Epithelial cell of prostate (primary cell): ENCODE results near the gene ORC5.
"Not testable (repeated sequence)": the region's sequence is repeated elsewhere in the genome, so short reads cannot be mapped to it uniquely, and the experiment has no call there.

Experiments used
- DNase-seq: peaks from one replicate; pipeline ENCODE4 v3.0.0-alpha.2; 2011; ENCODE audit warnings: low read depth, low spot score
- H3K27ac ChIP-seq: fragments of 450-650 bp; 2 replicates; pipeline ENCODE4 v1.5.1; 2017; ENCODE audit warnings: mild to moderate bottlenecking

The ORC5 gene

GRCh38 chr7:104196161-104196560, 11.7 kb downstream of the ORC5 start:
- no peak for DNase-seq
- no peak overlapping the region for H3K27ac ChIP-seq

- no peak for DNase-seq
- H3K27ac ChIP-seq: no peak overlapping the region
These were observed 15.4 kb downstream of the ORC5 start for GRCh38 chr7:104192434-104192833.

GRCh38 chr7:104185346-104185745, 22.5 kb downstream of the ORC5 start:
- no peak overlapping the region for H3K27ac ChIP-seq
- DNase-seq: no peak

GRCh38 chr7:104179178-104179577, 28.6 kb downstream of the ORC5 start:
- DNase-seq: no peak
- no peak overlapping the region for H3K27ac ChIP-seq

GRCh38 chr7:104177565-104178083, 30.2 kb downstream of the ORC5 start:
- not testable (repeated sequence) for DNase-seq, H3K27ac ChIP-seq

- no peak for DNase-seq
- no peak overlapping the region for H3K27ac ChIP-seq
These were observed 31.5 kb downstream of the ORC5 start for GRCh38 chr7:104176332-104176731.

- H3K27ac ChIP-seq: no peak overlapping the region
These were observed 32.3 kb downstream of the ORC5 start for GRCh38 chr7:104175361-104175984.

GRCh38 chr7:104174798-104175197, 33.0 kb downstream of the ORC5 start:
- no peak for DNase-seq
- H3K27ac ChIP-seq: no peak overlapping the region

More at GRCh38 chr7:104175361-104175984, 32.3 kb downstream of the ORC5 start:
- no peak for DNase-seq

- DNase-seq: no peak
- H3K27ac ChIP-seq: no peak overlapping the region
These were observed 45.7 kb downstream of the ORC5 start for GRCh38 chr7:104162081-104162480.

GRCh38 chr7:104161244-104161643, 46.6 kb downstream of the ORC5 start:
- H3K27ac ChIP-seq: no peak overlapping the region
- no peak for DNase-seq

GRCh38 chr7:104160375-104160774, 47.4 kb downstream of the ORC5 start:
- DNase-seq: no peak
- H3K27ac ChIP-seq: no peak overlapping the region

- DNase-seq: no peak
- no peak overlapping the region for H3K27ac ChIP-seq
These were observed 51.0 kb downstream of the ORC5 start for GRCh38 chr7:104156842-104157277.

GRCh38 chr7:104153287-104153686, 54.5 kb downstream of the ORC5 start:
- DNase-seq: no peak
- no peak overlapping the region for H3K27ac ChIP-seq

GRCh38 chr7:104152468-104152867, 55.3 kb downstream of the ORC5 start:
- DNase-seq: no peak
- no peak overlapping the region for H3K27ac ChIP-seq

GRCh38 chr7:104150470-104150869, 57.3 kb downstream of the ORC5 start:
- H3K27ac ChIP-seq: no peak overlapping the region
- no peak for DNase-seq

GRCh38 chr7:104149822-104150221, 58.0 kb downstream of the ORC5 start:
- H3K27ac ChIP-seq: no peak overlapping the region
- no peak for DNase-seq

GRCh38 chr7:104142147-104142546, 65.7 kb downstream of the ORC5 start:
- no peak overlapping the region for H3K27ac ChIP-seq
- DNase-seq: no peak

- no peak overlapping the region for H3K27ac ChIP-seq
- no peak for DNase-seq
These were observed 69.8 kb downstream of the ORC5 start for GRCh38 chr7:104137971-104138370.

GRCh38 chr7:104137511-104137910, 70.3 kb downstream of the ORC5 start:
- DNase-seq: no peak
- H3K27ac ChIP-seq: no peak overlapping the region

- H3K27ac ChIP-seq: no peak overlapping the region
- DNase-seq: no peak
These were observed 70.8 kb downstream of the ORC5 start for GRCh38 chr7:104136981-104137380.

GRCh38 chr7:104136561-104136960, 71.3 kb downstream of the ORC5 start:
- no peak overlapping the region for H3K27ac ChIP-seq
- no peak for DNase-seq
